ENCODE results near the gene SIX3.

Gene SIX3

GRCh38 chr2:44936715-44937687, 4.5 kb upstream of the SIX3 start:
- no peak for TF ChIP-seq CTCF (IDR thresholded peaks at IDR 0.05)

GRCh38 chr2:44937688-44938240, 3.7 kb upstream of the SIX3 start:
- TF ChIP-seq CTCF (IDR thresholded peaks at IDR 0.05) = no peak

GRCh38 chr2:44938287-44939105, 3.0 kb upstream of the SIX3 start:
- TF ChIP-seq CTCF (IDR thresholded peaks at IDR 0.05) = no peak

GRCh38 chr2:44939106-44940048, 2.1 kb upstream of the SIX3 start:
- no peak for TF ChIP-seq CTCF (IDR thresholded peaks at IDR 0.05)

GRCh38 chr2:44940049-44940494, 1.4 kb upstream of the SIX3 start:
- TF ChIP-seq CTCF (IDR thresholded peaks at IDR 0.05) = no peak

- TF ChIP-seq CTCF (IDR thresholded peaks at IDR 0.05) = no peak
Observed at GRCh38 chr2:44940732-44941464, 604 bp upstream of the SIX3 start.

Measured in LNCAP (cell line).